ENCODE results near the gene DTWD2.
"Not testable (repeated sequence)": the region's sequence is repeated elsewhere in the genome, so short reads cannot be mapped to it uniquely, and the experiment has no call there.

DTWD2 gene

GRCh38 chr5:118921866-118922265, 66.5 kb downstream of the DTWD2 start:
- Histone ChIP-seq H3K4me1 (ENCODE audit: low read length) (peaks cover 6% of the 10 kb centered on the region), H3K9ac (ENCODE audit: low read length) (no peak overlapping the region), H4K20me1 (ENCODE audit: insufficient read depth, low read length) (no peaks in the 10 kb centered on the region), H3K4me3 (ENCODE audit: low read length) (no peak overlapping the region), H3K27me3 (ENCODE audit: low read depth, low read length) (no peaks in the 10 kb centered on the region), H3K36me3 (replicated peaks; ENCODE audit: low read depth, low read length) (no peaks in the 10 kb centered on the region), H3K4me2 (ENCODE audit: low read length) (no peak overlapping the region), H3K9me3 (ENCODE audit: insufficient read depth, low read length) (no peaks in the 10 kb centered on the region), H2AFZ (ENCODE audit: low read depth, low read length) (no peak overlapping the region), H3K79me2 (ENCODE audit: low read length) (no peaks in the 10 kb centered on the region), H3K27ac (ENCODE audit: low read length) (no peak overlapping the region)
- TF ChIP-seq EZH2phosphoT487 (IDR thresholded peaks at IDR 0.05; ENCODE audit: low read depth) (no peak), CTCF (IDR thresholded peaks at IDR 0.05; ENCODE audit: low read depth, low read length) (no peak)

GRCh38 chr5:118919016-118919415, 69.3 kb downstream of the DTWD2 start:
- Histone ChIP-seq H3K4me3 (ENCODE audit: low read length) (no peak overlapping the region), H3K9me3 (ENCODE audit: insufficient read depth, low read length) (no peaks in the 10 kb centered on the region), H3K9ac (ENCODE audit: low read length) (no peak overlapping the region), H3K27ac (ENCODE audit: low read length) (no peak overlapping the region), H2AFZ (ENCODE audit: low read depth, low read length) (no peak overlapping the region), H3K4me1 (ENCODE audit: low read length) (no peaks in the 10 kb centered on the region), H3K27me3 (ENCODE audit: low read depth, low read length) (no peaks in the 10 kb centered on the region), H4K20me1 (ENCODE audit: insufficient read depth, low read length) (no peaks in the 10 kb centered on the region), H3K4me2 (ENCODE audit: low read length) (no peak overlapping the region), H3K79me2 (ENCODE audit: low read length) (no peaks in the 10 kb centered on the region), H3K36me3 (replicated peaks; ENCODE audit: low read depth, low read length) (no peaks in the 10 kb centered on the region)
- TF ChIP-seq EZH2phosphoT487 (IDR thresholded peaks at IDR 0.05; ENCODE audit: low read depth) = no peak
- TF ChIP-seq CTCF (IDR thresholded peaks at IDR 0.05; ENCODE audit: low read depth, low read length) = no peak

GRCh38 chr5:118918232-118918631, 70.1 kb downstream of the DTWD2 start:
- Histone ChIP-seq H2AFZ (ENCODE audit: low read depth, low read length) (no peak overlapping the region), H3K27me3 (ENCODE audit: low read depth, low read length) (no peaks in the 10 kb centered on the region), H3K36me3 (replicated peaks; ENCODE audit: low read depth, low read length) (no peaks in the 10 kb centered on the region), H3K4me3 (ENCODE audit: low read length) (no peak overlapping the region), H3K9ac (ENCODE audit: low read length) (no peak overlapping the region), H3K79me2 (ENCODE audit: low read length) (no peaks in the 10 kb centered on the region), H4K20me1 (ENCODE audit: insufficient read depth, low read length) (no peaks in the 10 kb centered on the region), H3K27ac (ENCODE audit: low read length) (no peak overlapping the region), H3K9me3 (ENCODE audit: insufficient read depth, low read length) (no peaks in the 10 kb centered on the region), H3K4me2 (ENCODE audit: low read length) (no peak overlapping the region), H3K4me1 (ENCODE audit: low read length) (no peaks in the 10 kb centered on the region)
- no peak for TF ChIP-seq EZH2phosphoT487 (IDR thresholded peaks at IDR 0.05; ENCODE audit: low read depth)
- TF ChIP-seq CTCF (IDR thresholded peaks at IDR 0.05; ENCODE audit: low read depth, low read length) = no peak

GRCh38 chr5:118907536-118907935, 80.8 kb downstream of the DTWD2 start:
- not testable (repeated sequence) for H3K4me3 ChIP-seq (ENCODE audit: low read length); H3K27ac ChIP-seq (ENCODE audit: low read length); H3K79me2 ChIP-seq (ENCODE audit: low read length); H3K9ac ChIP-seq (ENCODE audit: low read length); H3K36me3 ChIP-seq (replicated peaks; ENCODE audit: low read depth, low read length); H3K4me2 ChIP-seq (ENCODE audit: low read length); H4K20me1 ChIP-seq (ENCODE audit: insufficient read depth, low read length); H2AFZ ChIP-seq (ENCODE audit: low read depth, low read length); H3K9me3 ChIP-seq (ENCODE audit: insufficient read depth, low read length); H3K4me1 ChIP-seq (ENCODE audit: low read length); H3K27me3 ChIP-seq (ENCODE audit: low read depth, low read length)

- no peaks in the 10 kb centered on the region for H3K79me2 ChIP-seq (ENCODE audit: low read length)
- H3K27me3 ChIP-seq (ENCODE audit: low read depth, low read length) = no peaks in the 10 kb centered on the region
- no peak overlapping the region for H3K4me2 ChIP-seq (ENCODE audit: low read length)
- H3K9ac ChIP-seq (ENCODE audit: low read length) = no peak overlapping the region
- TF ChIP-seq EZH2phosphoT487 (IDR thresholded peaks at IDR 0.05; ENCODE audit: low read depth) (no peak), CTCF (IDR thresholded peaks at IDR 0.05; ENCODE audit: low read depth, low read length) (no peak)
- peaks cover 3% of the 10 kb centered on the region for H3K4me1 ChIP-seq (ENCODE audit: low read length)
- H3K4me3 ChIP-seq (ENCODE audit: low read length) = no peak overlapping the region
- no peak overlapping the region for H2AFZ ChIP-seq (ENCODE audit: low read depth, low read length)
- H3K27ac ChIP-seq (ENCODE audit: low read length) = no peak overlapping the region
- H4K20me1 ChIP-seq (ENCODE audit: insufficient read depth, low read length) = no peaks in the 10 kb centered on the region
- H3K36me3 ChIP-seq (replicated peaks; ENCODE audit: low read depth, low read length) = no peaks in the 10 kb centered on the region
- no peaks in the 10 kb centered on the region for H3K9me3 ChIP-seq (ENCODE audit: insufficient read depth, low read length)
These were observed 81.4 kb downstream of the DTWD2 start for GRCh38 chr5:118906947-118907346.

Measured in OCI-LY3 (cell line).